Stimulated activated CD4-positive, alpha-beta T cell treated with anti-CD3 and anti-CD28 coated beads, Interleukin-1b, Interleukin-23, amount 100 ng/mL, for 24 hours (primary cell): ENCODE measurements around the gene CPNE1.
A peak's percentile ranks its signal among the peaks of the same experiment; 100 is the strongest.
"Not testable (repeated sequence)": the region's sequence is repeated elsewhere in the genome, so short reads cannot be mapped to it uniquely, and the experiment has no call there.

Source experiments
- DNase-seq, 4 experiments: peaks; one replicate each; pipeline ENCODE4 v3.0.0-alpha.2; 2020; ENCODE audit warnings: low read depth in 4 of 4, low spot score in 1 of 4

Gene CPNE1

DNA sequence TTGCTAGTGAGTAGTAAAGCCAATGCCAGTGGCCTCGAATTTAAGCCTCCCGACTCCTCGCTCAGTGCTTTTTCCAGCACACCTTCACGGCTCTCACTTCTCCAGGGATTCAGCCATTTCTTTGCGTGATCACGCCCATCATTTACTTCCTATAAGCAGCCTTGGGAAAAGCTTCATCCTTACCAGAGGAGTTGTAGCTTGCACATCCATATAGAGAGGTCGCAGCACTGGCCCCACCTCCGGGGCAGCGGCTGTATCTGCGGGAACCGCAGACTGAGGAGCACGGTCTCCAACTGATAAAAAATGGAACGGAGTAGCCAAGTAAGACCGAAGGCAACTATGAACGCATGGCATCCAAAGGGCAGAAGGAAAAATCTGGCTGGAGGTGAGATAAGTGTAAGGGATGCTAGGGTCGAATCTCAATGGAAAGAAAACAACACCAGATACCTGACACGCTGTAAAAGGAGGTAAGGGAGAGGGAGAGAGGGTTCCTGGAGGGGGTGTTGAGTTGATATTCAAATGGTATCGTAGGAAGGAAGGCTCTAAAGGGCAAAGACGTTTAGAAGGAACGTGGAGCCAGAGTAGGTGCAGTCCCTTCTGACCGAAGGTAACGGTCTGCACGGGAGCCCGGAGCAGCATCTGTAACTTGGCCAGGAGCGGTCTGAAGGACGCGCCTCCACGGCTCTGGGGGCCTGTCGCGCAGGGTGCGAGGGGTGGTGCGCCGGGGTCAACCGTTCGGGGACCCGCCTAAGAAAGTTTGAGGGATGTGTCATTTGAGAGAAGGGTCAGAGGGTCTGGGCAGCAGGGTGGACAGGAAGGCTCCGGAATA, 33.8 kb upstream of the CPNE1 start:
- DNase-seq: no peak

DNA sequence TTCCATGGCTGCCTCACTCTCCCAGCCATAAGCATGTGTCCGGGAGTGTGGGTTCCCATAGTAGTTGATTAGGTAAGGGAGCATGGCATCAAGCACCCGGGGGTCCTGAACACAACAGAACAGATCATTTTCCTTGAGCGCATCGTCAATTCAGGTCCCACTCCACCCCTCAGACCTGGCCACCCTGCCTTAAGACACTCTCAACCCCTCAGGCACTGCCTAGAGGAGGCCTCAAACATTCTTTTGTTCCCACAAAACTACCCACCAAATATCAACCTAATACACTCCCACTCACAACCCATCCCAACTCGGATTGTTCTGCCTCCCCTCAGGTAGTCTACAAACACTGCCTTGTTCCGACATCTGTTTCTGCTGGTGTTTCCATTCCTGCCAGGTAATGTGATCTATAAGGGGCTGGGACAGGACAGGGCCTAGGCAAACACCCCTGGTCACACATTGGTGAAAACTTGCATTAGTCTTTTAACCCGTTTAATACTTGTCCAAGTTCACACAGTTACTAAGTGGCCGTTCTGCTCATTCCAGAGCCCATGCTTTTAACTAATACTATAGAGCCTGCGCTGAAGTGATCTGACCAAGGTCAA, 33.1 kb upstream of the CPNE1 start:
- DNase-seq: no peak

DNA sequence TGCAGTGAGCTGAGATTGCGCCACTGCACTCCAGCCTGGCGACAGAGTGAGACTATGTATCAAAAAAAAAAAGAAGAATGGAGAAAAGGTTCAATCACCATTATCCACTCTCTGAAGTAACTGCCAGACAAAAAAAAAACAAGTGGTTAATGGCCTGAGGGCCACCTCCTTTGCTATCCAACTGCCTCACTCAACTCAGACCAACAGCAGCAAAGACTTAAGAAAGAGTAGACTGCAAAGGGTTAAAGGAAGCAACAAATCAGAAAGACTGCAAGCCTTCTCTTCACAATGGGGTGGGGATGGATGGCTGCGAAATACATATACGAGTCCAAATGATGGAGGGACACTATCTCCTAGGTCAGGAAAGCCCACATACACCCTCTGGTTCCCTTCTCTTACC, 31.3 kb upstream of the CPNE1 start:
- no peak for DNase-seq

DNA sequence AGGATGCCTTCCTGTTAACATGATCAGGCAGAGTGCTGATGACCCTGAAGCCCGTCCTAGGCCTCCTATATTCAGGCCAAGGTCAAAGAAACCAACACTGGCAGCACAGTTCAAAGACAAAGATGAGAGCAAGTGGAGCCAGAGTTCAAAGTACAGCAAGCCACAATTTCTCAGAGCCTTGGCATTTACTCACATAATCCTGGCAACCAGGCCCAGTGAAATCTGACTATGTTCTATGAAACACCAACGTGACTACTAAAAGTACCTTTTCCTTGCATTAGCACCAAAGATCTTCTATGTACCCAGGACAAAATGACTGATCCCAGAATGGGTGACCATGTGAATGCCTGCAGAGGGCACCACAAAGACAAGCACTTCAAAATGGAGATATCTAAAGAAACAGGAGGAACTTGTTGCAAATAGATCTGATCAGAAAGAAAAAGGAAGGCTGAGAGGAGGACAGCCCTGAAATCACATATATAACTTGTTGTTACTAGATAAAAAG, 30.6 kb upstream of the CPNE1 start:
- DNase-seq: no peak

DNA sequence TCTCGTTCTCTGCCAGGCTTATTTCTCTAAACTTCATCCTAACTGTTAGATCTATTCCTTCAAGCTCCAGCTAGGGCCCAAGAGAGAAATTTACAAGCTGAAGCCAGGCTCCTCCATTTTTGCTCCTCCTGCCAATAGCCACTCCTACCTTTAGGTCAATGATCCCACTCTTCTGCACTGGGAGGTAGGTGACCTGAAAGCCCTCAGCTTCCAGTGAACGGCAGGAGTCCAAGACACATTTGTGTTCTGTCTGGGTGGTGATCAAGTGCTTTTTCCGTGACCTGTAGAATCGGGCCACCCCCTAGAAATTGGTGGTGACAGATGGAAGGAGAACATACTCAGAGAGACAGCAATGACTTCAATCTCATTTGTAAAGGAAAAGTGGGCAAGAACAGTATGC, 25.6 kb upstream of the CPNE1 start:
- DNase-seq: no peak

DNA sequence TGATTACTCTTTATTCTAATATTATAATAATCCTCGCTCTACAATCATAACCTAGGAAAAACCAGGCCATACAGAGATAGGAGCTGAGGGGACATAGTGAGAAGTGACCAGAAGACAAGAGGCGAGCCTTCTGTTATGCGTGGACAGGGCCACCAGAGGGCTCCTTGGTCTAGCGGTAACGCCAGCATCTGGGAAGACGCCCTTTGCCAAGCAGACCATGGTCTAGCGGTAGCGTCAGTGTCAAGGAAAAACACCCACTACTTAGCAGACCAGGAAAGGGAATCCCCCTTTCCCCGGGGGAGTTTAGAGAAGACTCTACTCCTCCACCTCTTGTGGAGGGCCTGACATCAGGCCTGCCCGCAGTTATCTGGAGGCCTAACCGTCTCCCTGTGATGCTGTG, 22.2 kb upstream of the CPNE1 start:
- DNase-seq: not testable (repeated sequence)

DNA sequence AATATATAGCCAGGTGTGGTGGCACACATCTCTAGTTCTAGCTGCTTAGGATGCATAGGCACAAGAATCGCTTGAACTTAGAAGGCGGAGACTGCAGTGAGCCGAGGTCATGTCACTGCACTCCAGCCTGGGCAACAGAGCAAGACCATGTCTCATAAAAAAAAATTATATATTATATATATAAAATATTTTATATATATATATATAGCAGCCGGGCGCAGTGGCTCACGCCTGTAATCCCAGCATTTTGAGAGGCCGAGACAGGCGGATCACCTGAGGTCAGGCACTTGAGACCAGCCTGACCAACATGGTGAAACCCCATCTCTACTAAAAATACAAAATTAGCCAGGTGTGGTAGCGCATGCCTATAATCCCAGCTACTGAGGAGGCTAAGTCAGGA, 20.7 kb upstream of the CPNE1 start:
- DNase-seq: not testable (repeated sequence)

DNA sequence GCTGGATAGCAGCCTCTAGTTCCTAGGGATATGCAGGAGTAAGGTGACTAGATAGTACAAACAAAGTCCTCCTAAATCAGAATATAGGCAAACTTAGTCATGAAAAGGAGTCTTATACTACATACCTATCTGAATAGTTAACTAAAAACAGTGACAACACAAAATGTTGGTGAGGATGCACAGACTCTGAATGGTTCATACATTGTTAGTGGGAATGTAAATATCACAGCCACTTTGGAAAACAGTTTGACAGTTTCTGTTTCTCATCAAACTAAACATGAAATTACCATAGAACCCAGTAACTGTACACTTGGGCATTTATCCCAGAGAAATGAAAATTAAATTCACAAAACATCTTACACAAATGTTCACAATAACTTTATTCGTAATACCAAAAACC, 17.3 kb upstream of the CPNE1 start:
- no peak for DNase-seq

DNA sequence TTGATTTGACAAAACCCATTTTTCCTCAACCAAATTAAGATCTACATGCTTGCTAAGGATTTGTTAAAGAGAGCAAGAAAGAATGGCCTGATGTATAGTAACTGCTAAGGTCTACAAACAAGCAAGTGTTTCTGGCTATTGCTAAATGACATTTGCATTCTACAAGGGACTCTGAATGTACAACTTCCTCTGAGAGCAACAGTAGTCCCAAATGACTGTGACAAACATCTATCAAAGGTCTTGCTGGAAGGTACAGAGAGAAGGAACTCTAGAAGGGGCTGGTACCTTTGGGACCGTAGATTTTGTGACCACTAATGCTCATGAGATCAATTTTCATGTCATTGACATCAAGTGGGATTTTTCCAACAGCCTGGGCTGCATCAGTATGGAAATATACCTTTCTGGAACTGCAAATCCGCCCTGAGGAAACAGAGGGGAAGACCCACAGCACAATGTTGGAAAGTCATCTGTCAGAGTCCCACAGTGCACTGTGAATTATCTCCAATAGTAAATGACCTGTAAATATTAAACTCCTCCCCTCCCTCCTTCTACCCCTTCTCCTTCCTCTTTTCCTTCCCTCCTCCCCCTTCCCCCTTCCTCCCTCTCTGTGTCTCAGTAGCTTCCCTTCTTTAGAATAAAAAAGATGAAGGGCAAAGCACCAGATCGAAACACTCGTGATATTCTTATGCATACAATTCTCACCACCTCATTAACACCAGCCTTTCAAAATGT, 15.9 kb upstream of the CPNE1 start:
- DNase-seq: no peak

DNA sequence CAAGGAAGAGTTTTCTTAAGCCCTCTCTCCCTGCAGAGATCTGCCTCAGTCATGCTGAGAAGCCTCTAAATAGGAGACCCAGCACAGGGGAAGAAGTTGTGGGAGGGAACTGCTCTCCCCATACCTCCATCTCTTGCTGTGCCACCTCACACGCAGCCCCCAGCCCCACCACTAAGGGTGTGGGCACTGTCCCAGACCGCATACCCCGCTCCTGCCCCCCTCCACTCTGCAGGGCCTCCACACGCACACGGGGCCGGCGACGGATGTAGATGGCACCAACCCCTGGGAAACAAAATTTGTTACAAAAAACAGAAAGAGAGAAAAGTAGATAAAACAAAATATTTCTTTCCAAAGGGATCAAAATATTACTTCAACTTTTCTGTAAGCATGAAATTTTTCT, 10.2 kb upstream of the CPNE1 start:
- no peak for DNase-seq

DNA sequence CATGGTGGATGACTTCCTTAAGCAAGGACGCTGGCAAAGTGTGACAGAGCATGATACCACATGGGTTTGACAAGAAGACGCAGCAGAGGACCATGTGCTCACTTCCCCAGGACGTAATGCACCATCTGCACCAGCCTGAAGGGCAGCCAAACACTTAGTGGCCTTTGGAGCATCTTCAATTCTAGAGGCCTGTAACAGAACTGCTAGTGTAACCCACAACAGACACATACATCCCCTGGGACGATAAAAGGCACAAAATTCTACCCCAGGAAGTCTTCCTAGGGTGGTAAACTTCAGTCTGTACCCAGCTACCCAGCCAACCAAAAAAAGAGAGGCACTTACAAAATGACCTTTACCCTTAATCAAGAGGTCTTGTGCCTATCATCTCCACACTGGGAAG, 9.2 kb upstream of the CPNE1 start:
- no peak for DNase-seq

DNA sequence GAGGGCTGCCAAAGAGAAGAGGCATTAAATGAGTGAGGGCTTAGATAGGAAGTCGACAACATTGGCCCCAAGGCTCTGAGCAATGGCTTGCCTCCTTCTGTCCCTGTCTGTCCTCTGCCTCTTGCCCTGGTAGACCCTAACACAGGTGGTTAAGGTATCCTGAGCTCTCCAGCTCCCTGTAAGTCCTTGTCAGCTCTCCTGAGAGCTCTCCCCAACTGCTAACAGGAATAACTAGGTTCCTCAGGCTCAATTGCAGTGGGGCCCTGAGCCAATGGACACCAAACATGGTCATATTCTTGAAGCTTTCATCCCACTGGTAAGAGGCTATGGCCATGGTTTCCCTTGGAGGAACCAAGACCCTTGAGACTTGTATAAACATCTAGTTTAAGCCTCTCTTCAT, 5.0 kb upstream of the CPNE1 start:
- no peak for DNase-seq

DNA sequence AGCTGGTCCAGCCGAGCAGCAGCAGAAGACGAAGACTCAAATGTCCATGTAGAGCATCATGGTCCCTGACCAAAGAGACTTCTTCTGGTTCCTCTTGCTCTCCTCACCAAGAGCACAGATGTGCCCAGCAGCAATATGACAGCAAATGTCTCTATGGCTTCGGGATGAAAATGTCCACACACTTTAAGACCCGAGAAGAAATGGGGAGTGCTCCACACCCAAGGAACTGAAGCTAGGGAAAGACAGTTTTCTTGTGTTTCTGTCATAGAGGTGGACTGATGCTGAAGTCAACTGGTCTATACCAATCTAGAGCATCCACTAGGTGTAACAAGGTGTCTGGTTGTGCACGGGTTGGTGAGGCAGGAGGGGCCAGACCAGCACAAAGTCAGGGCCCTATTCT, 4.5 kb upstream of the CPNE1 start:
- DNase-seq: no peak

DNA sequence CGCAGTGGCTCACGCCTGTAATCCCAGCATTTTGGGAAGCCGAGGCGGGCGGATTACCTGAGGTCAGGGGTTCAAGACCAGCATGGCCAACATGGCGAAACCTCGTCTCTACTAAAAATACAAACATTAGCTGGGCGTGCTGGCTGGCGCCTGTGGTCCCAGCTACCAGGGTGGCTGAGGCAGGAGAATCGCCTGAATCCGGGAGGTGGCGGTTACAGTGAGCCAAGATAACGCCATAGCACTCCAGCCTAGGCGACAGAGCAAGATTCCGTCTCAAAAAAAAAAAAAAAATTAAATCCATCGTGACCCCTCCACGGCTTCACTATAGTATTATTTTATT, 1.2 kb upstream of the CPNE1 start:
- no peak for DNase-seq

DNA sequence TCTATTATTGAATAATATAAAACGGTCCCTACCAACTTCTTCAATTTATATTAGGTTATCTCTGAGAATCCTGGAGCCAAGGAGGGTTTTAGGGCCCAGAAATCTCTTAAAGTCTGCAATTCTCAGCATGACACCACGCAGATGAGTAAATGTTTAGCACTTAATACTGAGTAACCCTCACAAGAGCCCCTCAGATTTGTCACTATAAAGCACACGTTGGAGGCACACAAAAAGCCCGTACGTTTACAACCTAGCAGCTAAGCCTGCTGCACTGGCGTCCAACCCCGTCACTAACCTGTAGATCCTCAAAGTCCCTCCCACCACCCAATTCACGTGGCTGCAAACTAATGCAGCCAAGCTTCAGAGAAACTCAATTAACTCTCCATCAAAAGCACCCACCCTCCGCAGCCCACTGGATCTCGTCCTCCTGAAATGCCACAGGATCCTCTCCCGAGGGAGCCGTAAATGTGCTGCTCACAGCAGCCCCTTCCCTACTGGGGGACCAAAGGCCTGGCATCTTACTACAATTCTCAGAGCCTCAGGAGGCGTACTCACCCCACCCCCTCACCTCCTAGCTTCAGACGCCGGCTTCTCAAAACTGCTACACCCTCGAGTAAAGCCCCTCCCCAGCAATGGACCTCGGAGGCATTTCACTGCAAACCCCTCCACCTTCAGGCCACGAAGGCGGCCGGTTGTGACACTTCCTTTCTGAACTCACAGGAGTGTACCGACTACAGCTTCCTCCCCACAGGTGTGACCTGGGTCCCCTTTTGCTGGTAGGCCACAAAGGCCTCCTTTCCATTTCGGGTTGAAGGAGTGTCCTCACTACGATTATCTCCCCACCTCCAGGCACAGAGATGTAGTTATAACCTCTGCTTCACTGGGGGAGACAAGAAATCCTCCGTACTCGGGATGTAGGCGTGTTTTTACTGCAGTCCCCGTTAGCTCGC, 909 bp downstream of the CPNE1 start:
- DNase-seq: peak; percentile 23 to 34 (median 28)

DNA sequence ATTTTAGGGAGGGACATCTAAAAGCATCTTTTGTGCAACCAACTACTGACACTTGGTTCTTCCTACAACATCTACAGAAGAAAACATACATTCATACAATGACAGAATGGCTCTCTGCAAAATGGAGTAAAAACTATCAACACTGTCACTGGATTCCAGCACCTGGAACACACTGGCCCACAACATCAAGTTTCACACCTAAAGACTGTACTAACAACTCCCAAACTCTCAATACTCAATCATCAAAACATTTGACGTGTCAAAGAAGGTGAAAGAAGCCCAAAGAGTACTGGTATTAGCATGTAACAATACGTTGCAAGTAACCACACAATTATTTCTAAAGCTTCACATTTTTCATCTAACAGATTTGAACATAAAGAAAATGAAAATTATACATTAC, 2.1 kb downstream of the CPNE1 start:
- DNase-seq: no peak

DNA sequence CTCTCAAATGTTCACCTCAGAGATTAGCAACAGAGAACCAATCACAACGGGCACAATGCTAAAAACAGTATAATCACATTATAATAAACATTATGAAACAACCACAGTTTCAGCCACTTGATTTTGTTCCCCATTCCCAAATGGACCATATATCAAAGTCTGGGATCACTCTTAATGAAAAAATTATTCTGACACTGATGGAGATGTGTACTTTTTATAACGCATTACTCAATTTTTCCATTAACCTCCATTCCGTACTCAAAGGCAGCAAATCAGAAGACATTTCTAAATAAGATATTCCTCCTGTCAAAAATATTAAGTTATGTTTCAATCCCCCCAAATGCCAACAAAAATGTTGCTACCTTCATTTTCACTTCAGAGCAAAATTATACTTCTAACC, 2.8 kb downstream of the CPNE1 start:
- no peak for DNase-seq

DNA sequence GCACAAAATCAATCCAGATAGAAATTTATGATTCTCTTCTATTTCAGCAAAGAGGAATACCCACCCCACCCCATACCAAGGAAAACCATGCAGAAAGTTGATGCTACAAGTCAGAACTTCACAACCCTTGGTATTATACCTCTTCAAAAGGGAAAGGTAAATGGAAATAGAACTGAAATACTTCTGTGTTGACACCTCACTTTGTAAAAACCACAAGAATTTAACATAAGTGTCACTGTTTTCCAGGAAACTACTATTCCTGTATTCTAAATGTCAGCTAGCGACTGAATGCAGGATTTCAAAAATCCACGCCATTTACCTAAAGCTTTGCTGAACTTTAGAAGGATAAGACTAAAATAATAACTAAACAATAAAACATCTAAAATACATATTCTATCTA, 3.6 kb downstream of the CPNE1 start:
- no peak for DNase-seq

DNA sequence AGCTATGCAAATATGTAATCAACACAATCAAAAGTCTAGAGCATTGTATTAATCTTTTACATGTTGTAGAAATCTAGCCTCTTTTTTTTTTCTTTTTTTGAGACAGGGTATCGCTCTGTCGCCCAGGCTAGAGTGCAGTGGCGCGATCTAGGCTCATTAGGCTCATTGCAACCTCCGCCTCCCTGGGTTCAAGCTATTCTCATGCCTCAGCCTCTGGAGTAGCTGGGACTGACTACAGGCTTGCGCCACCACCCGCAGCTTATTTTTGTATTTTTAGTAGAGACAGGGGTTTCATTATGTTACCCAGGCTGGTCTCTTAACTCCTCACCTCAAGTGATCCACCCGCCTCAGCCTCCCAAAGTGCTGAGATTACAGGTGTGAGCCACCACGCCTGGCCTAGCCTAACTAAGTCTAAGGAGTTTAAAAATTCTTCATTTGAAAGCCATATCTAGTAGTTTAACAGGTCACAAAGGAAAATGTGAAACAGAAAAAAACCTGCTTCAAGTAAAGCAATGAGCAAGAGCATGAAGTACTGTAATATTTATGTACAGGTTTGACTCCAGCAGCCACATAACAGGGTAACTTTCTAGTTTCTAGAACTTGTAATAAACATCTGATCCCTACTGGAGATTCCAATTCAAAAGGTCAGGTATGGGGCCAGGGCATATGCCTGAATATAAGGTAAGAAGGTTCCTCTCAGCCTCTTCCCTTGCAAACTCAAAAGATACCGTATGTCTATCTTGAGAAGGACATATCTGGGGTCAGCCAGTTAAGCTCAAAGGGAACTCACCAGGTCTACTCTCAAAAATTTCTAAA, 4.4 kb downstream of the CPNE1 start:
- peak in 1 of 4 experiments; percentile 21 for DNase-seq

DNA sequence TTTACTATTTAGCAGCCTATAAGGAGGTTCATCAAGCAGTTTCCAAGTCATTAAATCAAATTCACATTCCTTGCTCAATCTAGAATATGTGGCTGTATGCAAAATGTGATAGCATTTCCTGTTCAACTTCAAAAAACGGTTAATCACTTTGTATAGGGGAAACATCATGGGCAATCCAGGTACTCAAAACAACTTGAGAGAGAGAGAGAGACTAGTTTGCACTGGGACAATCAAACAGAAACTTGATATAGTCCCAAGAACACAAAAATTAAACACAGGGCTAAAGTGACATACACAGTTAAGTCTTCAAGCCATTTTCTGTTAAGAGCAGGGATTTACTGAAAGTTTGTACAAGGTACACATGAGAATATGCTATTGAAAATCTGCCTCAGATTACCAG, 7.4 kb downstream of the CPNE1 start:
- no peak for DNase-seq
